Activated effector memory CD4-positive, alpha-beta T cell treated with anti-CD3 and anti-CD28 coated beads, Interleukin-2, amount 50 U/mL, for 16 hours (primary cell): ENCODE data around the gene TRMT61A.

Source experiments
- DNase-seq: peaks from one replicate; pipeline ENCODE4 v3.0.0-alpha.2; 2020

TRMT61A gene

GRCh38 chr14:103528587-103529382 is at the start of gene TRMT61A:
TSS of gene TRMT61A (plus strand) at chr14:103529196. CDS start at chr14:103529979, 783 bp downstream.
- DNase-seq, result peak; percentile 92

GRCh38 chr14:103480595-103480994 is 48.4 kb upstream of the TRMT61A start:
- DNase-seq, result no peak

GRCh38 chr14:103483600-103483999 is 45.4 kb upstream of the TRMT61A start:
- DNase-seq, result no peak

GRCh38 chr14:103485504-103485903 is 43.5 kb upstream of the TRMT61A start:
- DNase-seq, result no peak

GRCh38 chr14:103488071-103488470 is 40.9 kb upstream of the TRMT61A start:
- no peak for DNase-seq

GRCh38 chr14:103488960-103489359 is 40.0 kb upstream of the TRMT61A start:
- no peak for DNase-seq

- DNase-seq, result no peak
Measured at GRCh38 chr14:103489621-103490020, 39.4 kb upstream of the TRMT61A start.

GRCh38 chr14:103491691-103492090 is 37.3 kb upstream of the TRMT61A start:
- DNase-seq, result no peak

GRCh38 chr14:103492156-103492925 is 36.7 kb upstream of the TRMT61A start:
- DNase-seq, result no peak

- no peak for DNase-seq
Measured at GRCh38 chr14:103495854-103496253, 33.1 kb upstream of the TRMT61A start.

- DNase-seq, result no peak
Measured at GRCh38 chr14:103496776-103497175, 32.2 kb upstream of the TRMT61A start.

GRCh38 chr14:103499709-103500108 is 29.3 kb upstream of the TRMT61A start:
- no peak for DNase-seq

- DNase-seq, result peak; percentile 93
Measured at GRCh38 chr14:103500148-103500990, 28.6 kb upstream of the TRMT61A start.

- DNase-seq, result no peak
Measured at GRCh38 chr14:103501041-103501870, 27.7 kb upstream of the TRMT61A start.

- DNase-seq, result no peak
Measured at GRCh38 chr14:103501921-103502669, 26.9 kb upstream of the TRMT61A start.

GRCh38 chr14:103502877-103503276 is 26.1 kb upstream of the TRMT61A start:
- DNase-seq, result no peak

GRCh38 chr14:103503296-103503695 is 25.7 kb upstream of the TRMT61A start:
- DNase-seq, result no peak

GRCh38 chr14:103504991-103505565 is 23.9 kb upstream of the TRMT61A start:
- DNase-seq, result no peak

- no peak for DNase-seq
Measured at GRCh38 chr14:103507751-103508150, 21.2 kb upstream of the TRMT61A start.

GRCh38 chr14:103508521-103509329 is 20.3 kb upstream of the TRMT61A start:
- DNase-seq, result peak; percentile 12
